Measurements from ENCODE around the gene DHRS9.

DHRS9 gene

GRCh38 chr2:169069341-169069740 is at the start of gene DHRS9:
DHRS9 (plus strand) TSS chr2:169069563; CDS start chr2:169081582, 12,019 bp downstream.
- Histone ChIP-seq H3K4me1 (ENCODE audit: control insufficient read depth, insufficient read depth, low read length) (peaks cover 2% of the 10 kb centered on the region; the same call in 1 of the 2 replicates), H3K9me3 (ENCODE audit: control insufficient read depth, insufficient read depth, low read length) (no peaks in the 10 kb centered on the region), H3K27me3 (ENCODE audit: control insufficient read depth, insufficient read depth, low read length) (no peaks in the 10 kb centered on the region), H3K27ac (ENCODE audit: low read length) (no peak within 1 kb of the TSS), H3K4me3 (ENCODE audit: low read length) (no peak within 1 kb of the TSS), H3K36me3 (ENCODE audit: control insufficient read depth, insufficient read depth, low read length) (no peaks in the 10 kb centered on the region)
- WGBS (ENCODE audit: insufficient coverage, insufficient read length), result no CpG with 5 or more reads among the region's 5 CpGs
- no peak for DNase-seq (ENCODE audit: low read depth, low spot score)

- Histone ChIP-seq H3K36me3 (ENCODE audit: control insufficient read depth, insufficient read depth, low read length) (no peaks in the 10 kb centered on the region), H3K4me3 (ENCODE audit: low read length) (no peak overlapping the region), H3K9me3 (ENCODE audit: control insufficient read depth, insufficient read depth, low read length) (no peaks in the 10 kb centered on the region), H3K4me1 (ENCODE audit: control insufficient read depth, insufficient read depth, low read length) (no peaks in the 10 kb centered on the region), H3K27ac (ENCODE audit: low read length) (no peak overlapping the region), H3K27me3 (ENCODE audit: control insufficient read depth, insufficient read depth, low read length) (no peaks in the 10 kb centered on the region)
- WGBS (ENCODE audit: insufficient coverage, insufficient read length), result no CpG with 5 or more reads among the region's 3 CpGs
- no peak for DNase-seq (ENCODE audit: low read depth, low spot score)
These were observed 46.2 kb upstream of the DHRS9 start for GRCh38 chr2:169023161-169023560.

- no CpG with 5 or more reads among the region's 1 CpG for WGBS (ENCODE audit: insufficient coverage, insufficient read length)
- no peaks in the 10 kb centered on the region for H3K36me3 ChIP-seq (ENCODE audit: control insufficient read depth, insufficient read depth, low read length)
- no peak overlapping the region for H3K27ac ChIP-seq (ENCODE audit: low read length)
- no peak for DNase-seq (ENCODE audit: low read depth, low spot score)
- no peaks in the 10 kb centered on the region for H3K4me1 ChIP-seq (ENCODE audit: control insufficient read depth, insufficient read depth, low read length)
- H3K4me3 ChIP-seq (ENCODE audit: low read length), result no peak overlapping the region
- H3K9me3 ChIP-seq (ENCODE audit: control insufficient read depth, insufficient read depth, low read length), result no peaks in the 10 kb centered on the region
- H3K27me3 ChIP-seq (ENCODE audit: control insufficient read depth, insufficient read depth, low read length), result no peaks in the 10 kb centered on the region
These were observed 43.3 kb upstream of the DHRS9 start for GRCh38 chr2:169026056-169026455.

- Histone ChIP-seq H3K27ac (ENCODE audit: low read length) (no peak overlapping the region), H3K4me1 (ENCODE audit: control insufficient read depth, insufficient read depth, low read length) (no peaks in the 10 kb centered on the region), H3K36me3 (ENCODE audit: control insufficient read depth, insufficient read depth, low read length) (no peaks in the 10 kb centered on the region), H3K4me3 (ENCODE audit: low read length) (no peak overlapping the region), H3K27me3 (ENCODE audit: control insufficient read depth, insufficient read depth, low read length) (no peaks in the 10 kb centered on the region), H3K9me3 (ENCODE audit: control insufficient read depth, insufficient read depth, low read length) (no peaks in the 10 kb centered on the region)
- DNase-seq (ENCODE audit: low read depth, low spot score), result no peak
- no CpG with 5 or more reads among the region's 3 CpGs for WGBS (ENCODE audit: insufficient coverage, insufficient read length)
These were observed 42.1 kb upstream of the DHRS9 start for GRCh38 chr2:169027234-169027633.

GRCh38 chr2:169029341-169029740 is 40.0 kb upstream of the DHRS9 start:
- no peak overlapping the region for H3K4me3 ChIP-seq (ENCODE audit: low read length)
- no peaks in the 10 kb centered on the region for H3K4me1 ChIP-seq (ENCODE audit: control insufficient read depth, insufficient read depth, low read length)
- H3K27ac ChIP-seq (ENCODE audit: low read length), result no peak overlapping the region
- WGBS (ENCODE audit: insufficient coverage, insufficient read length), result no CpG with 5 or more reads among the region's 5 CpGs
- no peaks in the 10 kb centered on the region for H3K9me3 ChIP-seq (ENCODE audit: control insufficient read depth, insufficient read depth, low read length)
- no peaks in the 10 kb centered on the region for H3K36me3 ChIP-seq (ENCODE audit: control insufficient read depth, insufficient read depth, low read length)
- H3K27me3 ChIP-seq (ENCODE audit: control insufficient read depth, insufficient read depth, low read length), result no peaks in the 10 kb centered on the region
- no peak for DNase-seq (ENCODE audit: low read depth, low spot score)

- no peaks in the 10 kb centered on the region for H3K4me1 ChIP-seq (ENCODE audit: control insufficient read depth, insufficient read depth, low read length)
- DNase-seq (ENCODE audit: low read depth, low spot score), result no peak
- WGBS (ENCODE audit: insufficient coverage, insufficient read length), result no CpG with 5 or more reads among the region's 3 CpGs
- H3K4me3 ChIP-seq (ENCODE audit: low read length), result no peak within 1 kb of the TSS
- H3K9me3 ChIP-seq (ENCODE audit: control insufficient read depth, insufficient read depth, low read length), result no peaks in the 10 kb centered on the region
- no peak within 1 kb of the TSS for H3K27ac ChIP-seq (ENCODE audit: low read length)
- H3K36me3 ChIP-seq (ENCODE audit: control insufficient read depth, insufficient read depth, low read length), result no peaks in the 10 kb centered on the region
- no peaks in the 10 kb centered on the region for H3K27me3 ChIP-seq (ENCODE audit: control insufficient read depth, insufficient read depth, low read length)
These were observed 38.2 kb upstream of the DHRS9 start, which contains the start of gene ABCB11 for GRCh38 chr2:169031202-169031601. ABCB11 (minus strand) TSS chr2:169031324; CDS start chr2:169018125, 13,199 bp downstream.

- DNase-seq (ENCODE audit: low read depth, low spot score), result no peak
These were observed 35.1 kb upstream of the DHRS9 start for GRCh38 chr2:169034256-169034655.

GRCh38 chr2:169034984-169035544 is 34.3 kb upstream of the DHRS9 start:
- Histone ChIP-seq H3K27ac (ENCODE audit: low read length) (no peak overlapping the region), H3K4me3 (ENCODE audit: low read length) (no peak overlapping the region), H3K4me1 (ENCODE audit: control insufficient read depth, insufficient read depth, low read length) (no peaks in the 10 kb centered on the region), H3K9me3 (ENCODE audit: control insufficient read depth, insufficient read depth, low read length) (no peaks in the 10 kb centered on the region), H3K36me3 (ENCODE audit: control insufficient read depth, insufficient read depth, low read length) (no peaks in the 10 kb centered on the region), H3K27me3 (ENCODE audit: control insufficient read depth, insufficient read depth, low read length) (no peaks in the 10 kb centered on the region)
- DNase-seq (ENCODE audit: low read depth, low spot score), result no peak

More at GRCh38 chr2:169034256-169034655, 35.1 kb upstream of the DHRS9 start:
- H3K27me3 ChIP-seq (ENCODE audit: control insufficient read depth, insufficient read depth, low read length), result no peaks in the 10 kb centered on the region
- H3K27ac ChIP-seq (ENCODE audit: low read length), result no peak overlapping the region
- H3K36me3 ChIP-seq (ENCODE audit: control insufficient read depth, insufficient read depth, low read length), result no peaks in the 10 kb centered on the region
- WGBS (ENCODE audit: insufficient coverage, insufficient read length), result no CpG with 5 or more reads among the region's 1 CpG
- no peaks in the 10 kb centered on the region for H3K4me1 ChIP-seq (ENCODE audit: control insufficient read depth, insufficient read depth, low read length)
- H3K4me3 ChIP-seq (ENCODE audit: low read length), result no peak overlapping the region
- H3K9me3 ChIP-seq (ENCODE audit: control insufficient read depth, insufficient read depth, low read length), result no peaks in the 10 kb centered on the region

GRCh38 chr2:169035887-169036286 is 33.5 kb upstream of the DHRS9 start:
- Histone ChIP-seq H3K4me3 (ENCODE audit: low read length) (no peak overlapping the region), H3K27ac (ENCODE audit: low read length) (no peak overlapping the region), H3K27me3 (ENCODE audit: control insufficient read depth, insufficient read depth, low read length) (no peaks in the 10 kb centered on the region), H3K36me3 (ENCODE audit: control insufficient read depth, insufficient read depth, low read length) (no peaks in the 10 kb centered on the region), H3K4me1 (ENCODE audit: control insufficient read depth, insufficient read depth, low read length) (no peaks in the 10 kb centered on the region), H3K9me3 (ENCODE audit: control insufficient read depth, insufficient read depth, low read length) (no peaks in the 10 kb centered on the region)
- no CpG with 5 or more reads among the region's 1 CpG for WGBS (ENCODE audit: insufficient coverage, insufficient read length)
- no peak for DNase-seq (ENCODE audit: low read depth, low spot score)

GRCh38 chr2:169036736-169037440 is 32.5 kb upstream of the DHRS9 start:
- H3K36me3 ChIP-seq (ENCODE audit: control insufficient read depth, insufficient read depth, low read length), result no peaks in the 10 kb centered on the region
- no peak for DNase-seq (ENCODE audit: low read depth, low spot score)
- no peaks in the 10 kb centered on the region for H3K4me1 ChIP-seq (ENCODE audit: control insufficient read depth, insufficient read depth, low read length)
- no CpG with 5 or more reads among the region's 4 CpGs for WGBS (ENCODE audit: insufficient coverage, insufficient read length)
- no peaks in the 10 kb centered on the region for H3K9me3 ChIP-seq (ENCODE audit: control insufficient read depth, insufficient read depth, low read length)
- no peak overlapping the region for H3K4me3 ChIP-seq (ENCODE audit: low read length)
- no peaks in the 10 kb centered on the region for H3K27me3 ChIP-seq (ENCODE audit: control insufficient read depth, insufficient read depth, low read length)
- H3K27ac ChIP-seq (ENCODE audit: low read length), result no peak overlapping the region

- no peak overlapping the region for H3K4me3 ChIP-seq (ENCODE audit: low read length)
- no peaks in the 10 kb centered on the region for H3K4me1 ChIP-seq (ENCODE audit: control insufficient read depth, insufficient read depth, low read length)
- no peak for DNase-seq (ENCODE audit: low read depth, low spot score)
- H3K36me3 ChIP-seq (ENCODE audit: control insufficient read depth, insufficient read depth, low read length), result no peaks in the 10 kb centered on the region
- no CpG with 5 or more reads among the region's 2 CpGs for WGBS (ENCODE audit: insufficient coverage, insufficient read length)
- no peaks in the 10 kb centered on the region for H3K27me3 ChIP-seq (ENCODE audit: control insufficient read depth, insufficient read depth, low read length)
- no peaks in the 10 kb centered on the region for H3K9me3 ChIP-seq (ENCODE audit: control insufficient read depth, insufficient read depth, low read length)
- H3K27ac ChIP-seq (ENCODE audit: low read length), result no peak overlapping the region
These were observed 31.0 kb upstream of the DHRS9 start for GRCh38 chr2:169038338-169038757.
